NCI-H1694 (cell line): ENCODE data around the gene GARIN6.
"Not testable (repeated sequence)": the region's sequence is repeated elsewhere in the genome, so short reads cannot be mapped to it uniquely, and the experiment has no call there.

Experiments used
- DNase-seq: peaks from one replicate; lab custom pipeline; 2025; lab: John Stamatoyannopoulos, UW

Gene GARIN6

GRCh38 chr12:99647453-99647852, at the start of gene GARIN6:
Gene GARIN6, plus strand, starts transcription at chr12:99647753. Its CDS starts 422 bp downstream, at chr12:99648175.
- no peak for DNase-seq

- no peak for DNase-seq
Measured at GRCh38 chr12:99598785-99599184, 48.8 kb upstream of the GARIN6 start.

- no peak for DNase-seq
Measured at GRCh38 chr12:99600388-99600787, 47.2 kb upstream of the GARIN6 start.

GRCh38 chr12:99609455-99610181, 37.9 kb upstream of the GARIN6 start:
- no peak for DNase-seq

- no peak for DNase-seq
Measured at GRCh38 chr12:99611117-99611516, 36.4 kb upstream of the GARIN6 start.

- no peak for DNase-seq
Measured at GRCh38 chr12:99611599-99611998, 36.0 kb upstream of the GARIN6 start.

- no peak for DNase-seq
Measured at GRCh38 chr12:99618657-99619056, 28.9 kb upstream of the GARIN6 start.

- peak; percentile 11 for DNase-seq
Measured at GRCh38 chr12:99619389-99620158, 28.0 kb upstream of the GARIN6 start.

GRCh38 chr12:99620159-99620479, 27.4 kb upstream of the GARIN6 start:
- DNase-seq = no peak

- not testable (repeated sequence) for DNase-seq
Measured at GRCh38 chr12:99624591-99624990, 23.0 kb upstream of the GARIN6 start.

- DNase-seq = no peak
Measured at GRCh38 chr12:99627459-99627858, 20.1 kb upstream of the GARIN6 start.

GRCh38 chr12:99644629-99645028, 2.9 kb upstream of the GARIN6 start:
- DNase-seq = no peak

- no peak for DNase-seq
Measured at GRCh38 chr12:99648183-99648582, 630 bp downstream of the GARIN6 start.

GRCh38 chr12:99649551-99649950, 2.0 kb downstream of the GARIN6 start:
- DNase-seq = no peak

GRCh38 chr12:99658671-99659349, 11.3 kb downstream of the GARIN6 start:
- DNase-seq = no peak

GRCh38 chr12:99670635-99671034, 23.1 kb downstream of the GARIN6 start:
- DNase-seq = no peak

- DNase-seq = no peak
Measured at GRCh38 chr12:99680276-99680675, 32.7 kb downstream of the GARIN6 start.

GRCh38 chr12:99686142-99686541, 38.6 kb downstream of the GARIN6 start:
- DNase-seq = no peak

- no peak for DNase-seq
Measured at GRCh38 chr12:99695050-99695449, 47.5 kb downstream of the GARIN6 start.
